CD4-positive, alpha-beta T cell treated with Interleukin-4 for 1 hour (primary cell): Measurements from ENCODE around the gene MRAP.

Experiments
- DNase-seq, 2 donors: peaks; one replicate each; pipeline ENCODE4 v3.0.0-alpha.2; 2020 to 2022

The MRAP gene

DNA sequence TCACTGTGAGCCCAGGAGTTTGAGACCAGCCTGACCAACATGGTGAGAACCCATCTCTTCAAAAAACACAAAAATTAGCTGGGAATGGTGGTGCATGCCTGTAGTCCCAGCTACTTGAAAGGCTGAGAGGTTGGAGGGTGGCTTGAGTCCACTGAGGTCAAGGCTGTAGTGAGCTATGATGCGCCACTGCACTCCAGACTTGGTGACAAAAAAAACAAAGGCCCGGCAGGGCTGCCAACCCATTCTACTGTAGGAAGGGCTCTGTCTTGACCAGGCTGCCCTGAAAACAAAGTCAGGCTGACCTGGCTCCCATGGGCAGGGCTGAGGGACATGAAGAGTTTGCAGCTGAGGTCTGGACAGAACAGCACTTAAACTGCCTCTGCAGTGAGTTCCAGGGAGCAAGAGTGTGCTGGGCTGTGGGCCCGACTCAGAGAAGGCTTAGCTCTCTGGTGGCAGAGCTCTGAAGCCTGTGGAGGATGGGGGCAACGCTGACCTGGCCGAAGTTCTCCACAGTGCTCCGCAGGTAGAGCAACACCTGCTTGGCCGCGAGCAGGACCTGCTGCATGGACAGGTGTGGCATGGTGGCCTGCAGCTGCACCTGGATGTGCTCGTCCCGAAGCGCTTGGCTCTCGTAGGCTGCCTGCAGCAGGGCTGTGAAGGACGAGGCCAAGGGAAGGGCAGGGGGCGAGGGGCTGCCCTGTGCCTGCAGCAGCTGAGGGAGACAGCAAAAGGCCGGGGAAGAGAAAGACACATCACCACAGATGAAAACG is 51.7 kb downstream of the MRAP start:
- DNase-seq = no peak

DNA sequence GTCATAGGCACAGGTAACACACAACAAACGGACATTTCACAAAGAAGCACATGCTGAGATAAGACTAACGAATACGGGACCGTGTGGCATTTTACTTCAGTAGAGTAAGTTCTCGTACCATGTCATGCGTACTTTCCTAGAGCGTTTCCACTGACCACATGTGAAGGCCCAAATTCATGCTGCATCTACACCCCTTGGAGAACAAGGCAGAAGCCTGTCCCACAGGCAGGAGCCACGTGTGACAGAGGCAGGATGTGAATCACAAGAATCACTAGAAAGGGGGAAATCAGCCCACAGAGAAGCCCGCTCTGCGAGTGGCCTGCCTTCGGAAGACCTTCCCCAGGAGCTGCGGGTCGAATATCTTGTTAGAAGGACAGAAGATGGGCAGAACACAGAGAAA is 52.3 kb downstream of the MRAP start:
- no peak for DNase-seq

DNA sequence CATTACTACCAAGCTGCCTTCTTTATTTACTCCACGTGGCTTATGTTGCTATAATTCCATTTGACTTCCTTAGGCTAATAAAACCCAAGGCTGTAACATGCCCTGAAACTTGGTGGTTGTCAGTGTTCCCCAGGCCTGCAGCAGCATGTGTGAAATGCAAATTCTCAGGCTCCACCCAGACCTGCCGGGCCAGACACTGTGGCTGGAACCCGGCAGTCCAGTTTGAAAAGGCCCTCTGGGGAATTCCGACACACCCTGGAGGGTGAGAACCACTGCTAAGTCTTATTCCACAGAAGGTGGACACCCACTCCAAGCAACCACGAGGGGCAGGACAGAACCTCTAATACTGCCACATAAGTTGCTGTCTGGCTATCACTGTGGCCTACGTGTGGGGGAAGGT is 52.8 kb downstream of the MRAP start:
- DNase-seq = no peak

DNA sequence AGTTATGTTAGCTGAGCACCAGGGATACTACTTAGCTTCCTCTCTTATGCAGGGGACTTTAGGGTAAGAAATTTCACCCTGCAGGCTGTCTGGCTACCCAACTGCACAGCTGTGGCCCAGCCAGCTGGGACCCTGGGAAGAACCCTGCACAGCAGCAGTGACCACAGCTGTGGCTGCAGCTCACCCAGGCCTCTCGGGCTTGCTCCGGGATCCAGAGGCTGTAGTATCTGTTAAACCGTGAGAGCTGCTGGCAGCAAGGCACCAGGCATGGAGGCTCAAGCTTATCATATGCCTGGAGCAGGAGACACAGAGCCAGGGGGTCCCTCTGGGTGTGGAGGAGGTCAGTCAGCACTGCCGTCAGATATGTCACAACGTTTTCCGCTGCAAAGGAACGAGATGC is 53.9 kb downstream of the MRAP start:
- DNase-seq = no peak

DNA sequence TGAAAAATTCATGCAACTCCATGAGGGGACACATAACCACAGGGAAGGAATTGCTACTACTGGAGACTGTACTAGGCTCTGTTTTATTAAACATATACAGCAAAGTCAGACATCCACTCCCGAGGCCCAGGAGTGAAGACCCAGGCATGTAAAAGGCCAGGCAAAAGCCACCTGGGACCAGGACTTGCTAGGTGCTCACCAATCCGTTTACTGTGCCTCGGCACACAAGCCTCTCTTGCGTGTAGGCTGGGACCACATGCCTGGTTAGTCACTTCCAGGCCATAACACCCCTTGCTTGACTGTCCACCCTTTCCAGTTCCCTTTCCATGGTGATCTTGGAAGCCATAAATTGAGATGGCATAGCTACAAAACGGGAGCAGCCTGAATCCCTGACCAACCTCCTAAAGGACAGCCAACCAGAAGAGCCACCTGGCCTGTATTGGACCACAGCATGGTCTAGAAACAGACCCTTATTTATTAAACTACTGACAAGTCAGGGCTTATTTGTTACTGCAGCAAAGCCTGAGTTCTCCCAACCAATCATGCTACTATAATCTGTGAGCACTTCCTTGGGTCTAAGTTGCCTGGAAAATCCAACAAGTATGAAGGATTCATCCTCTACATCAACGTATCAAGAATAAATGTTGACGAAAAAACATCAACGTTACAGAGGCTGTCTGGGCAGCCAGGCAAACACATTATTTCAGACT is 54.5 kb downstream of the MRAP start:
- no peak for DNase-seq

DNA sequence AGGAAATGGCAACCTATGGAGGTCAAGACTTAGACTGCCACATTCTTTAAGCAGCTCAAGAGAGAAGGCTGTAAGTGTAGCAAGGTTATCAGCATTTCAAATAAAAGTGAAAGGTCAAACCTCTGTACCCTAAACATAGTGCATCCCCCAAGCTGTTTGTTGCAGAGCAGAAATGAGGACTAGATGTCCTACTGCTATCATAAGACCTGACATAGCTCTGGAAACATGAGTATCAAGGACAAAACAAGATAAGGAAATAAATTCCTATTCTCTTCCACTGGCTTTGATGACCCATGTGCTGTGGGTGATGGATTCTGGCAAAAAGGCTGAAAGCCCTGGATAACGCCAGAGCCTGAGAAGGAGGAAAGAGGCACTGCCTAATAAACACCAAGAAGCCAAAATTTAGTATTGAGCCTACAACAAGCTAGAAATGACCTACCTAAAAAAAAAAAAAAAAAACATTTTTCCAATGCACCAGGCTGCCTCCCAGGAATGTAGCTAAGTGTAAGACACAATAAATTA is 58.3 kb downstream of the MRAP start:
- DNase-seq = no peak

DNA sequence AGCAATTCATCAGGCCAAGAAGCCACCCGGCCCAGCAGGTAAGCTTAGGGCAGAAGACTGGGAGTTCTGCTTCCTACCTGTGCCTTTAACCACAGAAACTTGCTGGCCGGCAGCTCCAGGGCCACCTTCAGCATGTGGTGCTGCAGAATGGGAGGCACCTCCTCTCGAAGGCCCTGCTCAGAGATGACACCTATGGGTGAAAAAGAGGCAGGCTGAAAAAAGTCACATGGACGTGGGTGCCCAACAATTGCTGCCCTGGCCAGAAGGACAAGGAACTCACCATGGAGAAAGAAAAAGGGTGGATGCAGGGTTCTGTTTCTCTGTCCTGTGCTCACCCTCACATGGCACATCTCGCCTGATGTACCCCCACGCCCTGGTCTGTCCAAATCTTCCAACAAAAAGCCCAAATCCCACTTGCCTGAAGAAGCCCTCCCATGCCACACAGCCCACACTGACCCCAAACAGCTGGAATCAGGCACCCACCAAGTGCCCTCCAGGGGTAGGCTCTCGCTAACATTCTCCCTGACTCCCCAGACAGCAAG is 61.1 kb downstream of the MRAP start:
- DNase-seq = no peak

DNA sequence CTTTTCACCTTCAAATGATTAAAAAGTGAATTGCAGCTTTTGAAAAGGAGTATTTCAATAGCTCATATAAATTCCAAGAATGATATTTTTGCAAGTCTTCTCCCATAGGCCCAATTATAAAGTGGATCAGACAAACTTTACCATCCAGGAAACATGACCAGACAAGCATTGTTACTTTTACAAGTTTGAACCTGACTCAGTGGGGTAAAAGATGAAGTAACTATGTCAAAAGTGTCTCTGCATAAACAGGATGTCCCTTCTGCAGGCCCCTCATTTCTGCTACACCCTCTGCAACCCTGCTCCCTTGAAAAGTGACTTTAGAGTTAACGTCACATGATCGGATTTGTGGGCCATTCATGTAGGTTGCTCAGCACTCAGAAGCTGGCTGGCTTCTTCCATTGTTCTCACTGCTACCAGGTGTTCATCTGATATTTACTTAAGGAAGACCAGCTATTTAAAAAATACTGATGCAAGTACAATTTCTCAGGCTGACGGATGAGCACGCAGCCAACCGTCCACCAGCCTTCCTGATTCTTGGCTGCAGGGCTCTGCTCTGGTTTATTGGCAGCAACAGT is 61.8 kb downstream of the MRAP start:
- no peak for DNase-seq
